HG03097 (cell line): Measurements from ENCODE around the gene GFPT2.
"Not testable (repeated sequence)": the region's sequence is repeated elsewhere in the genome, so short reads cannot be mapped to it uniquely, and the experiment has no call there.

Experiments
- ATAC-seq: cut with Tn5 transposase; IDR thresholded peaks from one replicate; pipeline ENCODE4 v1.9.1; 2021; ENCODE audit not compliant: unreplicated experiment, low FRiP score

GFPT2 gene

GRCh38 chr5:180313677-180314505 lies 39.2 kb downstream of the GFPT2 start:
- ATAC-seq, result no peak

- ATAC-seq, result no peak
Observed at GRCh38 chr5:180311216-180311615, 41.9 kb downstream of the GFPT2 start.

GRCh38 chr5:180306796-180307195 lies 46.3 kb downstream of the GFPT2 start:
- ATAC-seq, result no peak

- no peak for ATAC-seq
Observed at GRCh38 chr5:180305481-180305880, 47.7 kb downstream of the GFPT2 start.

GRCh38 chr5:180304431-180305375 lies 48.4 kb downstream of the GFPT2 start:
- ATAC-seq, result no peak

- ATAC-seq, result no peak
Observed at GRCh38 chr5:180304016-180304292, 49.2 kb downstream of the GFPT2 start.

- no peak for ATAC-seq
Observed at GRCh38 chr5:180303226-180304015, 49.7 kb downstream of the GFPT2 start.

- ATAC-seq, result no peak
Observed at GRCh38 chr5:180302256-180302655, 50.9 kb downstream of the GFPT2 start.

- no peak for ATAC-seq
Observed at GRCh38 chr5:180301253-180301652, 51.9 kb downstream of the GFPT2 start.

- no peak for ATAC-seq
Observed at GRCh38 chr5:180299526-180299925, 53.6 kb downstream of the GFPT2 start.

- not testable (repeated sequence) for ATAC-seq
Observed at GRCh38 chr5:180299014-180299413, 54.1 kb downstream of the GFPT2 start.

- ATAC-seq, result no peak
Observed at GRCh38 chr5:180297587-180298282, 55.4 kb downstream of the GFPT2 start.

- no peak for ATAC-seq
Observed at GRCh38 chr5:180296771-180297170, 56.4 kb downstream of the GFPT2 start.

GRCh38 chr5:180294913-180295555 lies 58.1 kb downstream of the GFPT2 start:
- no peak for ATAC-seq

- no peak for ATAC-seq
Observed at GRCh38 chr5:180294411-180294810, 58.7 kb downstream of the GFPT2 start.

GRCh38 chr5:180291943-180292831 lies 60.9 kb downstream of the GFPT2 start, which contains the start of gene MAPK9:
TSS of gene MAPK9 (minus strand) at chr5:180292083. CDS start at chr5:180280561, 11,522 bp downstream.
- ATAC-seq, result peak; percentile 81

GRCh38 chr5:180291234-180291940 lies 61.7 kb downstream of the GFPT2 start:
- ATAC-seq, result peak; percentile 27

GRCh38 chr5:180290568-180291233 lies 62.4 kb downstream of the GFPT2 start:
- ATAC-seq, result no peak
